PC-9 (cell line): ENCODE measurements around the gene ELP5. TPM values are rescaled to one million over a fixed set of nuclear protein-coding genes. Genes with fewer than 3 reads are reported as not detected.

Experiments used
- BruUV-seq: library from RNA; stranded (reverse); fragments of 400-500 nt; replicated peaks from 2 replicates; lab custom pipeline; 2021; lab: Mats Ljungman, UMichigan
- CTCF ChIA-PET: fragments of 300-600 bp; sonication (Branson Sonifier 250); formaldehyde crosslinking; loops from one replicate; lab custom pipeline; 2022; ENCODE audit warnings: antibody characterized with exemption; lab: Charles Lee
- POLR2A ChIA-PET: fragments of 300-600 bp; sonication (Branson Sonifier 250); formaldehyde crosslinking; loops from one replicate; lab custom pipeline; 2022; ENCODE audit warnings: antibody characterized with exemption; ENCODE audit not compliant: unreplicated experiment; lab: Charles Lee
- DNase-seq, 2 experiments: peaks; one replicate each; pipeline versions ENCODE4 v3.0.0 to v3.0.0-alpha.2; 2015 to 2022; ENCODE audit warnings: mixed read lengths in 1 of 2
- H2AFZ ChIP-seq: fragments of 200-600 bp; sonication (generic); 2 replicates; pipeline ENCODE4 v1.8.1; 2017; ENCODE audit warnings: antibody characterized with exemption
- H3F3A ChIP-seq: fragments of 200-600 bp; sonication (generic); 2 replicates; pipeline ENCODE4 v1.8.1; 2017; ENCODE audit warnings: antibody characterized with exemption, mild to moderate bottlenecking, low read depth; ENCODE audit not compliant: insufficient read depth
- H3K27ac ChIP-seq: fragments of 200-600 bp; sonication (generic); 2 replicates; pipeline ENCODE4 v1.6.1; 2016; ENCODE audit warnings: mixed run types
- H3K27me3 ChIP-seq: fragments of 200-600 bp; sonication (generic); 2 replicates; pipeline ENCODE4 v1.6.1; 2016; ENCODE audit warnings: low read depth, mixed run types; ENCODE audit not compliant: insufficient read depth
- H3K36me3 ChIP-seq: fragments of 200-600 bp; sonication (generic); 2 replicates; pipeline ENCODE4 v1.6.1; 2016; ENCODE audit warnings: low read depth, mixed run types
- H3K4me1 ChIP-seq: fragments of 200-600 bp; sonication (generic); replicated peaks from 2 replicates; pipeline ENCODE4 v1.6.1; 2016; ENCODE audit warnings: mixed run types; ENCODE audit not compliant: insufficient read depth
- H3K4me2 ChIP-seq: fragments of 200-600 bp; sonication (generic); 2 replicates; pipeline ENCODE4 v1.6.1; 2017; ENCODE audit warnings: mixed run types
- H3K4me3 ChIP-seq: fragments of 200-600 bp; sonication (generic); 2 replicates; pipeline ENCODE4 v1.6.1; 2016; ENCODE audit warnings: mixed run types
- H3K79me2 ChIP-seq: fragments of 200-600 bp; sonication (generic); 2 replicates; pipeline ENCODE4 v1.6.1; 2017; ENCODE audit warnings: low read depth, mixed run types
- H3K9me2 ChIP-seq: fragments of 200-600 bp; sonication (generic); 2 replicates; pipeline ENCODE4 v1.8.1; 2017; ENCODE audit warnings: mild to moderate bottlenecking; ENCODE audit not compliant: insufficient read depth
- H3K9me3 ChIP-seq: fragments of 200-600 bp; sonication (generic); 2 replicates; pipeline ENCODE4 v1.8.1; 2016; ENCODE audit warnings: low read depth; ENCODE audit not compliant: insufficient read depth
- H4K20me1 ChIP-seq: fragments of 200-600 bp; sonication (generic); 2 replicates; pipeline ENCODE4 v1.8.1; 2017; ENCODE audit not compliant: insufficient read depth
- EZH2 ChIP-seq: fragments of 200-600 bp; sonication (generic); IDR thresholded peaks from 2 replicates; pipeline ENCODE4 v1.8.0; 2017; ENCODE audit warnings: antibody characterized with exemption, low read depth
- intact Hi-C: fragments of 100-400 bp; cut with micrococcal nuclease; formaldehyde crosslinking; loops from one replicate; pipeline ENCODE4 v1.10.0; 2022; ENCODE audit not compliant: unreplicated experiment
- total RNA-seq: library from RNA; stranded (reverse); gene quantifications from 2 replicates; pipeline ENCODE4 v1.2.3, GENCODE V29; 2021
- TF ChIP-seq, protein P1 (sequence below): fragments of 200-600 bp; sonication (generic); conservative IDR thresholded peaks from 2 replicates; pipeline ENCODE4 v1.6.1; 2017; ENCODE audit warnings: mixed run types, antibody characterized with exemption, mild to moderate bottlenecking, moderate library complexity

The ELP5 gene
- total RNA-seq, 1 experiment from 2014 or later: 45.1 TPM

DNA sequence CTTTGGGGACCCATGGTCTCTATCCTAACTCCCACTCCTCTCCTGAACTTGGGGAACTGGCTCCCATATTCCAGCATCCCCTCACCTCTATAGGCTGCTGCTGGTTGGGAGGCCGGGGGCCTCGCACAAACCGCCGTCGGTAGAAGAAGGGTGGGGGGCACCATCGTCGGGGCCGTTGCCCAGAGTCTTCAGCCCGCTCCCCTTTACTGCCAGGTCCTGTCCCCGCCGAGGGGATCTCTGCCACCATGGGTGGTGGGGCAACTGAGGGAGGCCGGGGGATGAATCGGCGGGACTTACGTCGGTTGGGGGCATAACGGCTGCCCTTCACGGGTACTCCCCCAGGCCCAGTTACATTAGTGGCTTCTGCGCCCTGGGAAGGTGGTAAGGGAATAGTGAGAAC lies 38.2 kb downstream of the ELP5 start:
- POLR2A ChIA-PET: no interaction called here
- H4K20me1 ChIP-seq: no peaks in the 10 kb centered on the region
- CTCF ChIA-PET: no interaction called here

DNA sequence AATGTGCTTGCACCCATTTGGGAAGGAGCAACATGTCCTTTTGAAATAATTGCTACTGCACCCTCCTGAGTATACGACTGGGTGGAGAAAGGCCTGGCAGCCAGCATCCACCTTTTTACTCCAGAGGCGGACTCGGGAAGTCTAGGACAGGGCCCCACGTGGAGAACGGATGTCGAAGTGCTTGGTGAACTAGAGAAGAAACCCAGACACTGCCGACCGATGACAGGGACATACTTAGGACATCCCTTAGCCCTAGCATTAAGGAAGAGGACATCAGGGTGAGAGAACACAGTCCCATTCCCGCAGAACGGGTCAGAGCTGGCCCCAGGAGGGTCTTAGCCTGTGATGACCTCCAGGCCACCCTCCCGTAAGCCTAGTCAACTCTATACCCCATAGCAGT lies 38.7 kb downstream of the ELP5 start:
- no peaks in the 10 kb centered on the region for H3K36me3 ChIP-seq
- BruUV-seq: no TSS peak
- H4K20me1 ChIP-seq: no peaks in the 10 kb centered on the region
- H3K4me1 ChIP-seq: peaks cover 21% of the 10 kb centered on the region
- H3K9me3 ChIP-seq: no peaks in the 10 kb centered on the region
- H3K27me3 ChIP-seq: peaks cover 10% of the 10 kb centered on the region; the same call in 1 of the 2 replicates
- no peak overlapping the region for H3K4me3 ChIP-seq
- TF ChIP-seq, protein P1, sequence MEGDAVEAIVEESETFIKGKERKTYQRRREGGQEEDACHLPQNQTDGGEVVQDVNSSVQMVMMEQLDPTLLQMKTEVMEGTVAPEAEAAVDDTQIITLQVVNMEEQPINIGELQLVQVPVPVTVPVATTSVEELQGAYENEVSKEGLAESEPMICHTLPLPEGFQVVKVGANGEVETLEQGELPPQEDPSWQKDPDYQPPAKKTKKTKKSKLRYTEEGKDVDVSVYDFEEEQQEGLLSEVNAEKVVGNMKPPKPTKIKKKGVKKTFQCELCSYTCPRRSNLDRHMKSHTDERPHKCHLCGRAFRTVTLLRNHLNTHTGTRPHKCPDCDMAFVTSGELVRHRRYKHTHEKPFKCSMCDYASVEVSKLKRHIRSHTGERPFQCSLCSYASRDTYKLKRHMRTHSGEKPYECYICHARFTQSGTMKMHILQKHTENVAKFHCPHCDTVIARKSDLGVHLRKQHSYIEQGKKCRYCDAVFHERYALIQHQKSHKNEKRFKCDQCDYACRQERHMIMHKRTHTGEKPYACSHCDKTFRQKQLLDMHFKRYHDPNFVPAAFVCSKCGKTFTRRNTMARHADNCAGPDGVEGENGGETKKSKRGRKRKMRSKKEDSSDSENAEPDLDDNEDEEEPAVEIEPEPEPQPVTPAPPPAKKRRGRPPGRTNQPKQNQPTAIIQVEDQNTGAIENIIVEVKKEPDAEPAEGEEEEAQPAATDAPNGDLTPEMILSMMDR: no peak
- no peak for TF ChIP-seq EZH2
- H3K4me2 ChIP-seq: no peak overlapping the region
- H3K9me2 ChIP-seq: no peaks in the 10 kb centered on the region
- H3K27ac ChIP-seq: no peak overlapping the region
- H3K79me2 ChIP-seq: no peaks in the 10 kb centered on the region
- DNase-seq: no peak
- H3F3A ChIP-seq: peaks cover 21% of the 10 kb centered on the region; the same call in 1 of the 2 replicates
- intact Hi-C loops: no loop called here
- POLR2A ChIA-PET: no interaction called here
- no peak overlapping the region for H2AFZ ChIP-seq
- CTCF ChIA-PET: no interaction called here

More for the DNA sequence above, 38.2 kb downstream of the ELP5 start:
- Histone ChIP-seq H3F3A (peaks cover 16% of the 10 kb centered on the region; the same call in 1 of the 2 replicates), H3K9me3 (no peaks in the 10 kb centered on the region), H3K9me2 (no peaks in the 10 kb centered on the region), H3K4me3 (no peak overlapping the region), H3K4me2 (no peak overlapping the region), H3K27ac (no peak overlapping the region), H3K79me2 (no peaks in the 10 kb centered on the region), H3K4me1 (peaks cover 21% of the 10 kb centered on the region), H3K36me3 (no peaks in the 10 kb centered on the region), H3K27me3 (peaks cover 10% of the 10 kb centered on the region; the same call in 1 of the 2 replicates), H2AFZ (no peak overlapping the region)
- no TSS peak for BruUV-seq
- no peak for DNase-seq
- intact Hi-C loops: no loop called here
- TF ChIP-seq EZH2: no peak
- TF ChIP-seq, protein P1: no peak

DNA sequence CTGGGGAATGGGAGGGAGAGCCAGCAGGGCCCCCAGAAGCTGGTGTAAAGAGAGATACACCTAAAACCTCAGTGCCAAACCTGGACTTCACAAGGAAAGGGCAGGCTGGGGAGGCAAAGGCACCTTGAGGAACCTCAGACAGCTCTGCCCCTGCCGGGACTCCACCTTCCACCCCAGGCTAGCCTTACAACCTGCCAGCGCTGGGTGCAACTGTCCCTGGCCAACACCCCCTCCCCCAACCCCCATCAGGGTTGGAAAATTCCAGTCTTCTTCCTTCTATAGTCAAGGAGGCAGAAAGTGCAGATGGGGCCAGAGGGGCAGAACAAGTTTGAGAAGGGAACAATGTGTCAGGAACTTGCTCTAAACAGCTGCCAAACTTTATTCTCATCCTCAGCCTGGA lies 40.2 kb downstream of the ELP5 start:
- Histone ChIP-seq H2AFZ (no peak overlapping the region), H3K4me1 (peaks cover 25% of the 10 kb centered on the region), H3K4me3 (no peak overlapping the region), H3K27ac (no peak overlapping the region), H3K27me3 (peaks cover 10% of the 10 kb centered on the region; the same call in 1 of the 2 replicates), H3F3A (peaks cover 32% of the 10 kb centered on the region; the same call in 1 of the 2 replicates), H3K79me2 (no peaks in the 10 kb centered on the region), H4K20me1 (no peaks in the 10 kb centered on the region), H3K4me2 (peak overlapping the region; percentile 49; the same call in 1 of the 2 replicates), H3K9me2 (no peaks in the 10 kb centered on the region), H3K36me3 (no peaks in the 10 kb centered on the region), H3K9me3 (no peaks in the 10 kb centered on the region)
- BruUV-seq: no TSS peak
- TF ChIP-seq, protein P1: no peak
- no peak for TF ChIP-seq EZH2
- intact Hi-C loops: no loop called here
- CTCF ChIA-PET: interaction anchor here (0.5 kb wide), 1 partner anchor 21 kb away, joined by 3 read pairs; no protein-coding TSS in a partner anchor
- POLR2A ChIA-PET: no interaction called here
- DNase-seq: no peak
